ENCODE data around the gene PMM2. TPM values are rescaled to one million over a fixed set of nuclear protein-coding genes. Genes with fewer than 3 reads are reported as not detected.

The PMM2 gene
- total RNA-seq, 4 donors from 2014 or later = 35.9 to 98.6 (median 48.6) TPM

- ATAC-seq (ENCODE audit: low FRiP score) (no peak), DNase-seq (ENCODE audit: low spot score) (no peak)
- TF ChIP-seq CTCF (IDR thresholded peaks at IDR 0.05) = no peak
Measured at GRCh38 chr16:8807189-8807588, 9.6 kb downstream of the PMM2 start.

GRCh38 chr16:8808009-8808408 lies 10.4 kb downstream of the PMM2 start:
- DNase-seq (ENCODE audit: low spot score) (no peak), ATAC-seq (ENCODE audit: low FRiP score) (no peak)
- TF ChIP-seq CTCF (IDR thresholded peaks at IDR 0.05) = no peak

GRCh38 chr16:8808613-8809353 lies 11.1 kb downstream of the PMM2 start:
- no peak for TF ChIP-seq CTCF (IDR thresholded peaks at IDR 0.05)
- ATAC-seq (ENCODE audit: low FRiP score) = no peak

GRCh38 chr16:8812162-8812843 lies 14.7 kb downstream of the PMM2 start:
- no peak for DNase-seq (ENCODE audit: low spot score)
- TF ChIP-seq CTCF (IDR thresholded peaks at IDR 0.05) = no peak
- ATAC-seq (ENCODE audit: low FRiP score) = no peak

More at GRCh38 chr16:8808613-8809353, 11.1 kb downstream of the PMM2 start:
- DNase-seq (ENCODE audit: low spot score) = no peak

GRCh38 chr16:8814095-8814806 lies 16.6 kb downstream of the PMM2 start:
- ATAC-seq (ENCODE audit: low FRiP score) = no peak
- no peak for DNase-seq (ENCODE audit: low spot score)
- no peak for TF ChIP-seq CTCF (IDR thresholded peaks at IDR 0.05)

- DNase-seq (ENCODE audit: low spot score) = no peak
- no peak for ATAC-seq (ENCODE audit: low FRiP score)
- no peak for TF ChIP-seq CTCF (IDR thresholded peaks at IDR 0.05)
Measured at GRCh38 chr16:8816967-8817655, 19.5 kb downstream of the PMM2 start.
